Activated naive CD8-positive, alpha-beta T cell treated with anti-CD3 and anti-CD28 coated beads, Interleukin-2, amount 10 ng/mL, durations not matched to agents 7 days and 5 days (primary cell): ENCODE measurements around the gene CACNG1. TPM values are rescaled to one million over a fixed set of nuclear protein-coding genes. Genes with fewer than 3 reads are reported as not detected.

Source experiments
- ATAC-seq: fragments of 150-1000 bp; cut with Tn5 transposase; one replicate; pipeline ENCODE4 v1.10.0; 2021; ENCODE audit warnings: low read depth, moderate library complexity
- POLR2A ChIA-PET: fragments of 350-600 bp; sonication (Branson Sonifier 250); formaldehyde crosslinking; loops from one replicate; lab custom pipeline; 2021; ENCODE audit warnings: antibody characterized with exemption; lab: Charles Lee
- DNase-seq: peaks from one replicate; pipeline ENCODE4 v3.0.0; 2021
- H3K27ac Mint-ChIP-seq: one replicate; pipeline ENCODE4 v1.8.0; 2022; ENCODE audit warnings: mild to moderate bottlenecking, mixed read lengths
- H3K27me3 Mint-ChIP-seq: one replicate; pipeline ENCODE4 v1.8.0; 2022; ENCODE audit warnings: mild to moderate bottlenecking, moderate library complexity, mixed read lengths
- H3K36me3 Mint-ChIP-seq: one replicate; pipeline ENCODE4 v1.8.0; 2021; ENCODE audit warnings: mild to moderate bottlenecking, mixed read lengths
- H3K4me1 Mint-ChIP-seq: one replicate; pipeline ENCODE4 v1.8.0; 2021; ENCODE audit warnings: mixed read lengths
- H3K4me3 Mint-ChIP-seq: one replicate; pipeline ENCODE4 v1.8.0; 2022; ENCODE audit warnings: mild to moderate bottlenecking, moderate library complexity, mixed read lengths
- H3K9me3 Mint-ChIP-seq: one replicate; pipeline ENCODE4 v1.8.0; 2021; ENCODE audit warnings: mixed read lengths
- total RNA-seq, 2 experiments: library from RNA; stranded (reverse); gene quantifications; one replicate each; pipeline ENCODE4 v1.2.3, GENCODE V29; 2021

Gene CACNG1
- total RNA-seq, 2 experiments from 2014 or later: not detected

- Mint-ChIP-seq H3K27ac (no peak overlapping the region), H3K4me3 (no peak overlapping the region), H3K27me3 (peaks cover 2% of the 10 kb centered on the region), H3K36me3 (no peaks in the 10 kb centered on the region), H3K4me1 (no peaks in the 10 kb centered on the region), H3K9me3 (no peaks in the 10 kb centered on the region)
- POLR2A ChIA-PET: no interaction called here
- no peak for DNase-seq
- no peak for ATAC-seq
Observed at GRCh38 chr17:67018471-67019434, 25.6 kb upstream of the CACNG1 start.

DNA sequence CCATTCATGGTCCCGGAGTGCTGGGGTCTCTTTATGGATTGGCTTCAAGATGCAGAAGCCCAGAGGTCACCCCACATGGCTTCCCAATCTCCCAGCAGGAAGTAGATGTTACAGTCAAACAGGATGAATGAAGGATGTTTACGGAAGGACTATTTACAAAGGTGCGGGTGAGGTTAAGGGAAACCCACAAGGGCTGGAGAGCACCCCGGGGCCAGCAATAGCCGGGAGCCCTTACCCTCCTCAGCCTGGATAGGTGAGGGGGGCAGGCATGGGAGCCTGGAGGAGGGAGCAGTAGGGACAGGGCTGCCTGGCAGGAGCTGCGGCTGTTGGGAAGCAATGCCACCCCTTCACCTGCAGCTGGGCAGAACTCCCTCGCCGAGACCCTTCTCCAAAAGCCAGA is 24.5 kb upstream of the CACNG1 start:
- ATAC-seq (no peak), DNase-seq (no peak)
- Mint-ChIP-seq H3K36me3 (no peaks in the 10 kb centered on the region), H3K27me3 (peaks cover 2% of the 10 kb centered on the region), H3K27ac (no peak overlapping the region), H3K9me3 (no peaks in the 10 kb centered on the region), H3K4me1 (no peaks in the 10 kb centered on the region), H3K4me3 (no peak overlapping the region)
- POLR2A ChIA-PET: no interaction called here

DNA sequence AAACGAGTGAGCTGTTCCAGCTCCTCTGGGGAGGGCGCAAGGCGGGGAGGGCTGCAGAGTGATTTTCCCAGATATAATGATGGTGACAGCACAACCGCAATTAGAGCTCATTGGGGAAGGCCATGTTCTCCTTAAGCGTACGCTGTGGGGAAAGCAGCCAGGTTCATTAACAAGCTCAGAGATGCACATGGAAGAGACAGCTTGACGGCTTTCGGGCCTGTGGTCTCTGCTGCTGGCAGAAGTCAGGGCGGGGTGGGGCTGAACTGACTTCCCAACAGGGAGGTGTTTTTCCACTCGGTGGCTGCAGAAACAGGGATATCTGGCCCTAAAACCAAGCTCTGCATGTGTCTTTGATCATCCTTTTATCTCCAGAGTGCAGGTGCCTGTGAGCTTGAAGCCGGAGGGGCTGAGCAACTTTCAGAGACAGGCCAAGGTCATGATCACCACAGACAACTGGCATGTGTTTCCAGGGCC is 24.0 kb upstream of the CACNG1 start:
- H3K9me3 Mint-ChIP-seq: no peaks in the 10 kb centered on the region
- H3K4me3 Mint-ChIP-seq: no peak overlapping the region
- H3K27me3 Mint-ChIP-seq: no peaks in the 10 kb centered on the region
- H3K4me1 Mint-ChIP-seq: no peaks in the 10 kb centered on the region
- no peak overlapping the region for H3K27ac Mint-ChIP-seq
- no peak for DNase-seq
- H3K36me3 Mint-ChIP-seq: no peaks in the 10 kb centered on the region
- ATAC-seq: no peak
- POLR2A ChIA-PET: no interaction called here

DNA sequence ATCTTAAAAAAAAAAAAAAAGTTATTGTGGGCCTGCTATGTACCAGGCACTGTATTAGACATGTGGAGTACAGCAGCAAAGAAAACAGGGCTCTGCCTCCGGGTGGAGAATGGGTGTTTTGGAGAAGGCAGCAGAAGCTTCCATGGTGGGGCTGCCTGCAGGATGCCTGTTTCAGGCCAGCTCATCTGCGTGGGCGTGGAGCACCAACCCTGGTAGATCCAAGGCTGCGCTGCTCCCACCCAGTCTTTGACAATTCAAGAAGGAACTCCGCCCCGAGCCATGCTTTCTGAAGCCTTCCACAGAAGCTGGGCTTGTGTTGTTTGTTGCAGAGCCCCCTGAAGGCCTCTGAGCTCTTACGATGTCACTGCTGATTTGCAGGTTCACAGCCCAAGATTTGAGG is 23.2 kb upstream of the CACNG1 start:
- no peak for ATAC-seq
- no peak overlapping the region for H3K4me3 Mint-ChIP-seq
- H3K36me3 Mint-ChIP-seq: no peaks in the 10 kb centered on the region
- POLR2A ChIA-PET: no interaction called here
- H3K27me3 Mint-ChIP-seq: no peaks in the 10 kb centered on the region
- H3K27ac Mint-ChIP-seq: no peak overlapping the region
- H3K4me1 Mint-ChIP-seq: no peaks in the 10 kb centered on the region
- no peak for DNase-seq
- H3K9me3 Mint-ChIP-seq: no peaks in the 10 kb centered on the region

GRCh38 chr17:67021743-67022450 is 22.5 kb upstream of the CACNG1 start:
- DNase-seq (no peak), ATAC-seq (no peak)
- POLR2A ChIA-PET: no interaction called here
- Mint-ChIP-seq H3K9me3 (no peaks in the 10 kb centered on the region), H3K27me3 (no peaks in the 10 kb centered on the region), H3K4me3 (no peak overlapping the region), H3K4me1 (no peaks in the 10 kb centered on the region), H3K27ac (no peak overlapping the region), H3K36me3 (no peaks in the 10 kb centered on the region)

DNA sequence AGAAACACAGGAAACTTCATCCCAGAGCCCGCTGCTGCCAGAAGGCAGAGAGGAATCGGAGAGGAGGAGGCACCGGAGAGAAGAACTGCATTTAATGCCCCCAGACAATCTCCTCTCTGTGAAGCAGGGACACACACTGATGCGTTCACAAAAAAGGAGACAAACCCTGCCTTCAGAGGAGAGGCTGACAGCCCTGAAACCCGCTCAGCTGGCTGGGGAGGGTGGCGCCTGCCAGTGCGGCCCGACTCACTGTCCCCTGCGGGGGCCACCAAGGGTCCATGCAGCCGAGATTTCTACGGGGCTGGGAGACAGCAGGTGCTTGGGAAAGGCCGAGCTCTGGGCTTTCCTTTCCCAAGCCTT is 21.9 kb upstream of the CACNG1 start:
- DNase-seq: no peak
- no peak for ATAC-seq
- POLR2A ChIA-PET: no interaction called here
- H3K27me3 Mint-ChIP-seq: no peaks in the 10 kb centered on the region
- H3K36me3 Mint-ChIP-seq: no peaks in the 10 kb centered on the region
- no peak overlapping the region for H3K4me3 Mint-ChIP-seq
- no peaks in the 10 kb centered on the region for H3K4me1 Mint-ChIP-seq
- no peak overlapping the region for H3K27ac Mint-ChIP-seq
- no peaks in the 10 kb centered on the region for H3K9me3 Mint-ChIP-seq

DNA sequence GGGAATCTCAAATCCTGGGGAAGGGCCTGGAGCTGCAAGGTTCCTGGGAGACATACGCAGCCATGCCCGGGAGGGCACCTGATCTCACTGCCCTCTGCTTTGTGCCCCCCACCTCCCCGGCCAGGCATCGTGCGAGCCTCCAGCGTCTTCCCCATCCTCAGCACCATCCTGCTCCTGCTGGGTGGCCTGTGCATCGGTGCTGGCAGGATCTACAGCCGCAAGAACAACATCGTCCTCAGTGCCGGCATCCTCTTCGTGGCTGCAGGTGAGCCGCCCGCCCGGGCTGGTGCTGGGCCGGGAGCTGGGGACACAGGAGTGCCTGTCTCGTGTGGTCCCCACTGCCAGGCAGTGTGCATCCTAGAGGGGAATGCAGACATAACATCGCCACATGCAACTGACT is 19.6 kb upstream of the CACNG1 start:
- Mint-ChIP-seq H3K27ac (no peak overlapping the region), H3K36me3 (no peaks in the 10 kb centered on the region), H3K4me1 (no peaks in the 10 kb centered on the region), H3K4me3 (no peak overlapping the region), H3K9me3 (no peaks in the 10 kb centered on the region), H3K27me3 (no peaks in the 10 kb centered on the region)
- POLR2A ChIA-PET: no interaction called here
- DNase-seq: no peak
- ATAC-seq: no peak

- no peaks in the 10 kb centered on the region for H3K27me3 Mint-ChIP-seq
- DNase-seq (no peak), ATAC-seq (no peak)
- no peaks in the 10 kb centered on the region for H3K36me3 Mint-ChIP-seq
- POLR2A ChIA-PET: no interaction called here
- H3K4me3 Mint-ChIP-seq: no peak overlapping the region
- H3K27ac Mint-ChIP-seq: no peak overlapping the region
- no peaks in the 10 kb centered on the region for H3K4me1 Mint-ChIP-seq
- H3K9me3 Mint-ChIP-seq: no peaks in the 10 kb centered on the region
Observed at GRCh38 chr17:67025216-67025792, 19.1 kb upstream of the CACNG1 start.

DNA sequence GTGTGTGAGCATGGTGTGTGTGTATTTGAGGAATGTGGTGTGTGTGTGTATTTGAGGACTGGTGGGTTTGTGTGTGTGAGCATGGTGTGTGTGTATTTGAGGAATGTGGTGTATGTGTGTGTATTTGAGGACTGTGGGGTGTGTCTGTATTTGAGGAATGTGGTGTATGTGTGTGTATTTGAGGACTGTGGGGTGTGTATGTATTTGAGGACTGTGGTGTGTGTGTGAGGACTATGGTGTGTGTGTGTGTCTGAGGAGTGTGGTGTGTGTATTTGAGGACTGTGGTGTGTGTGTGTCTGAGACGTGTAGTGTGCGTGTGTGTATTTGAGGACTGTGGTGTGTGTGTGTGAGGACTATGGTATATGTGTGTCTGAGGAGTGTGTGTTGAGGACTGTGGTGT is 18.0 kb upstream of the CACNG1 start:
- no peaks in the 10 kb centered on the region for H3K27me3 Mint-ChIP-seq
- DNase-seq: no peak
- no peaks in the 10 kb centered on the region for H3K4me1 Mint-ChIP-seq
- H3K27ac Mint-ChIP-seq: no peak overlapping the region
- no peaks in the 10 kb centered on the region for H3K36me3 Mint-ChIP-seq
- POLR2A ChIA-PET: no interaction called here
- no peak overlapping the region for H3K4me3 Mint-ChIP-seq
- no peak for ATAC-seq
- H3K9me3 Mint-ChIP-seq: no peaks in the 10 kb centered on the region

GRCh38 chr17:67027031-67027628 is 17.2 kb upstream of the CACNG1 start:
- no peak for ATAC-seq
- Mint-ChIP-seq H3K4me3 (no peak overlapping the region), H3K4me1 (no peaks in the 10 kb centered on the region), H3K27me3 (no peaks in the 10 kb centered on the region), H3K9me3 (no peaks in the 10 kb centered on the region), H3K27ac (no peak overlapping the region), H3K36me3 (no peaks in the 10 kb centered on the region)
- POLR2A ChIA-PET: no interaction called here
- DNase-seq: no peak

DNA sequence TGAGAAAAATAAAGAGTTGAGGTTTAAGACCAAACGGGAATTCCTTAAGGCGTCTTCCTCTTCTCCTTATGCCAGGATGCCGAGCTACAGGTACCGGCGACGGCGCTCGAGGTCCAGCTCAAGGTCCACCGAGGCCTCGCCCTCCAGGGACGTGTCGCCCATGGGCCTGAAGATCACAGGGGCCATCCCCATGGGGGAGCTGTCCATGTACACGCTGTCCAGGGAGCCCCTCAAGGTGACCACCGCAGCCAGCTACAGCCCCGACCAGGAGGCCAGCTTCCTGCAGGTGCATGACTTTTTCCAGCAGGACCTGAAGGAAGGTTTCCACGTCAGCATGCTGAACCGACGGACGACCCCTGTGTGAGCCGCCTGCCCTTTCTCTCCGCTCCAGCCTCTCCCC is 13.7 kb upstream of the CACNG1 start:
- no peak overlapping the region for H3K4me3 Mint-ChIP-seq
- H3K36me3 Mint-ChIP-seq: no peaks in the 10 kb centered on the region
- no peak for ATAC-seq
- H3K27ac Mint-ChIP-seq: no peak overlapping the region
- H3K27me3 Mint-ChIP-seq: no peaks in the 10 kb centered on the region
- H3K4me1 Mint-ChIP-seq: no peaks in the 10 kb centered on the region
- POLR2A ChIA-PET: no interaction called here
- no peak for DNase-seq
- H3K9me3 Mint-ChIP-seq: no peaks in the 10 kb centered on the region

DNA sequence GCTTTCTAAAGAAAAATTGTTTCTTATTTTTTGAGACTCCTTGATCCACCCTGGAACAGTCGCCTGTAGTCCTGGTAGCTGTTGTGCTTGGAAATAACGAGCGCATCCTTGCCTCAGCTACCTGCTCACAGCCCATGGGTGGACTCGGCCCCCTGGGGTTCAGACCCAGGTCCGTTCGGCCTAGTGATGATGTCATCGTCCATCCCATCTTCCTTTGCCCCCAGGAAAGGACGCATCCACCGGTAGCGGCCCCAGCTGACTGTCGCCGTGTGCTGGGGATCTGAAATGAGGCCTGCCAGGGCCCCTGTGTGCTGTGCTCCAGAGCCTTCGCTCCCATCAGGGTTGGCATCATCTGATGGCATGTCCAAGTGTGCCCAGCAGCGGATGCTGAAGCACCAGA is 12.0 kb upstream of the CACNG1 start:
- H3K36me3 Mint-ChIP-seq: peaks cover 1% of the 10 kb centered on the region
- no peaks in the 10 kb centered on the region for H3K4me1 Mint-ChIP-seq
- POLR2A ChIA-PET: interaction anchor here (0.6 kb wide), 1 partner anchor 17 kb away, joined by 3 read pairs; no protein-coding TSS in a partner anchor
- no peak overlapping the region for H3K4me3 Mint-ChIP-seq
- peaks cover 1% of the 10 kb centered on the region for H3K9me3 Mint-ChIP-seq
- DNase-seq (no peak), ATAC-seq (no peak)
- no peaks in the 10 kb centered on the region for H3K27me3 Mint-ChIP-seq
- no peak overlapping the region for H3K27ac Mint-ChIP-seq

DNA sequence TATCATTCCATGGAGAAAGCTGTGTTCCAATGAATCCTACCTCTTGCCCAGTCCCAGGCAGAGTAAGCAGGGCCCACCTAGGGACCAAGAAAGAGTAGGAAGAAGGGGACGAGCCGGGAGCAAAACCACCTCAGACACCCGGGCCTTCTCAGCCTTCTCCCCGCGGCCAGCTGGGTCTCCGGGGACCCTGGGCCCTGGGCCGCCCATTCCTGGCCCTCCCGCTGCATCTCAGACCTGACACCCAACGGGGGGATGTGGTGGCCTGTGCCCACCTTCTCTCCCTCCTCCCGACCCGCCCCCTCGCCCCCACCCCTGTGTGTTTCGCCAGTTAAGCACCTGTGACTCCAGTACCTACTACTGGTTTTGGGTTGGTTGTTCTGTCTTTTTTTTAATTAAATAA is 11.4 kb upstream of the CACNG1 start:
- H3K27me3 Mint-ChIP-seq: no peaks in the 10 kb centered on the region
- no peak for ATAC-seq
- H3K9me3 Mint-ChIP-seq: peaks cover 1% of the 10 kb centered on the region
- H3K27ac Mint-ChIP-seq: no peak overlapping the region
- no peaks in the 10 kb centered on the region for H3K4me1 Mint-ChIP-seq
- POLR2A ChIA-PET: no interaction called here
- peaks cover 1% of the 10 kb centered on the region for H3K36me3 Mint-ChIP-seq
- DNase-seq: no peak
- H3K4me3 Mint-ChIP-seq: no peak overlapping the region
